Measurements from ENCODE around the gene CARMIL3. TPM values are rescaled to one million over a fixed set of nuclear protein-coding genes. Genes with fewer than 3 reads are reported as not detected.

The CARMIL3 gene
- polyA plus RNA-seq, 3 donors: 0.10 to 0.56 (median 0.52) TPM

GRCh38 chr14:24086193-24086955, 34.6 kb downstream of the CARMIL3 start:
- H3K27ac ChIP-seq (ENCODE audit: low read depth, low read length): no peak overlapping the region
- WGBS, 3 donors: 86 to 91% (median 90%) methylated on average over 3 of the region's 3 CpGs

- H3K27ac ChIP-seq (ENCODE audit: low read depth, low read length): no peak overlapping the region
- 75 to 88% (median 86%) methylated on average over 1 of the region's 1 CpG for WGBS, 3 donors
Measured at GRCh38 chr14:24087004-24087403, 35.2 kb downstream of the CARMIL3 start.

GRCh38 chr14:24088095-24088494, 36.3 kb downstream of the CARMIL3 start:
- WGBS, 3 donors: 75 to 94% (median 89%) methylated on average over 2 of the region's 2 CpGs
- no peak overlapping the region for H3K27ac ChIP-seq (ENCODE audit: low read depth, low read length)

GRCh38 chr14:24089890-24090289, 38.1 kb downstream of the CARMIL3 start:
- no peak overlapping the region for H3K27ac ChIP-seq (ENCODE audit: low read depth, low read length)
- WGBS, 3 donors: 75 to 88% (median 83%) methylated on average over 6 of the region's 6 CpGs

GRCh38 chr14:24092110-24092504, 40.3 kb downstream of the CARMIL3 start:
- H3K27ac ChIP-seq (ENCODE audit: low read depth, low read length): no peak overlapping the region

DNA sequence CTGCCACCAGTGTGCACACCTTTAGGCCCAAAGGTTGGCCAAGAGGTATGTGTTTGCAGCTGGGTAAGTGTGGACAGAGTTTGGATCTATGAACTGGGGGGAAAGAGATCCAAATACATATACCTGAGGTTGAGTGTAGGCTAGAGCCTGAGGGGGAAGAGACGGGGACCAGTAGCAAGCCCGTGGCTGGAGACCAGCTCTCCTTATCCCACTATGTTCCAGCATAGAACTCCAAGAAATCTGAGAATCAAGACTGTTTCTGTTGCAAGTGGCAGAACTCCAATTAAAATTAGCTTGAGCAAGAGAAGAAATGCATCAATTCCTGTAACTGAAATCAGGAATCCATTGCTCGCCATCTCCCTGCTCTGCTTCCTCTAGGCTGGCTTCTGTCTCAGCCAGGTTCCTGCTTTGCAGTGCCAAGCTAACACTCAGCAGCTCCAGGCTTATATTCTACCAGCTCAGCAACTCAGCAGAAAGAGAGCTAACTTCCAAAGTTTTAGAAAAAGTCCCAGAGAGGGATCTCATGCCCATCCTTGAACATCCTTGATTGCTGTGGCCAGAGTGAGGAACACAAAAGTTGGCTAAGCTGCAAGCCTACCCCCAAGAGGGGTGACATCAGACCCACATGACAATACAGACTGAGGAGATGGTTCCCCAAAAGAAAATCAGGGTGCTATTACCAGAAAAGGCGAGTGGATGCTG, 40.8 kb downstream of the CARMIL3 start:
- 69 to 80% (median 79%) methylated on average over 4 of the region's 4 CpGs for WGBS, 3 donors
- H3K27ac ChIP-seq (ENCODE audit: low read depth, low read length): no peak overlapping the region

DNA sequence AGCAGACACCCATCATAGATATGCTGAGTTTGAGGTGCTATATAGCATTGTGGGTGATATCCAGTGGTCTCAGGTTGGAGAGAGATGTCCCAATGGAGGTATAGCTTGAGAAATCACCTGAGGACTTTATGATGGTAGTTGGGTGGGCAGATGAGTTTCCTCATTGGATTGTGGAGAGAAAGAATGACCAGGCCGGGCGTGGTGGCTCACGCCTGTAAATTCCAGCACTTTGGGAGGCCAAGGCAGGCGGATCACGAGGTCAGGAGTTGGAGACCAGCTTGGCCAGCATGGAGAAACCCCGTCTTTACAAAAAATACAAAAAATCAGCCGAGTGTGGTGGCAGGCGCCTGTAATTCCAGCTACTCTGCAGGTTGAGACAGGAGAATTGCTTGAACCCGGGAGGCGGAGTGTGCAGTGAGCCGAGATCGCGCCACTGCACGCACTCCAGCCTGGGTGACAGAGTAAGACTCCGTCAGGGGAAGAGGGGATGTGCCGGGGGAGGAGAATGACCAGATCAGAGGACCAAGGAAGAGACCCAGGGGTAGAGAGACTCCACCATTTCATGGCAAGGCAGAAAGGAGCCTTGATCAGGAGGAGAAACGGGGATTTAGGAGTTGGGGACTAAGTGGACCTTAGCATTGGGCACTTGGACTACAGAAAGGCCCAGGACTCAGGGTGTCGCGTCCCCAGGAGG, 41.5 kb downstream of the CARMIL3 start:
- 80 to 83% (median 82%) methylated on average over 19 of the region's 19 CpGs for WGBS, 3 donors
- H3K27ac ChIP-seq (ENCODE audit: low read depth, low read length): no peak overlapping the region

- 0 to 1% (median 0%) methylated on average over 48 to 68 of the region's 68 CpGs for WGBS, 3 donors
- no peak within 1 kb of the TSS for H3K27ac ChIP-seq (ENCODE audit: low read depth, low read length)
Measured at GRCh38 chr14:24093901-24094840, 42.4 kb downstream of the CARMIL3 start, which contains the start of gene PCK2. TSS of gene PCK2 (plus strand) at chr14:24094311. CDS start at chr14:24094406, 95 bp downstream.

DNA sequence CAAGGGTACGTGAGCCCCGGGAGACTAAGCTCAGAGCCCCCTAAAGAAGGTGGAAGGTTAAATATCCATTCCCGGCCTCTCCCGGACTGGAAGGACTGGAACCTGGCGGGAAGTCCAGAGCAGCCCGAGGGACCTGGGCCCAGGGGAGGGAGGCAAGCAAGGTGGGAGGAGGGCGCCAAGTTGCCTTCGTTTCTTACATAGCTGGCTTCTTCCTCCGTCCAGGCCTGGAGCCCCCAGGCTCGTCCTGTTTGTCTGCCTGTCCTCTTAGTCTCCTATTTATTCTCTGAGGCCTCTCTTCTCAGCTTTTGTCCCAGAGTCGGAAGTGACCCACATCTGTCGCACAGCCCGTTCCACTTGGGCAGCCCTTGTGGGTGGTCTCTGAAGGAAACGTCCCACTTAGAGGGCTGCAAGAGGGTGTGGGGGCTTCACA, 43.0 kb downstream of the CARMIL3 start:
- 6 to 8% (median 8%) methylated on average over 14 of the region's 14 CpGs for WGBS, 3 donors
- no peak overlapping the region for H3K27ac ChIP-seq (ENCODE audit: low read depth, low read length)

DNA sequence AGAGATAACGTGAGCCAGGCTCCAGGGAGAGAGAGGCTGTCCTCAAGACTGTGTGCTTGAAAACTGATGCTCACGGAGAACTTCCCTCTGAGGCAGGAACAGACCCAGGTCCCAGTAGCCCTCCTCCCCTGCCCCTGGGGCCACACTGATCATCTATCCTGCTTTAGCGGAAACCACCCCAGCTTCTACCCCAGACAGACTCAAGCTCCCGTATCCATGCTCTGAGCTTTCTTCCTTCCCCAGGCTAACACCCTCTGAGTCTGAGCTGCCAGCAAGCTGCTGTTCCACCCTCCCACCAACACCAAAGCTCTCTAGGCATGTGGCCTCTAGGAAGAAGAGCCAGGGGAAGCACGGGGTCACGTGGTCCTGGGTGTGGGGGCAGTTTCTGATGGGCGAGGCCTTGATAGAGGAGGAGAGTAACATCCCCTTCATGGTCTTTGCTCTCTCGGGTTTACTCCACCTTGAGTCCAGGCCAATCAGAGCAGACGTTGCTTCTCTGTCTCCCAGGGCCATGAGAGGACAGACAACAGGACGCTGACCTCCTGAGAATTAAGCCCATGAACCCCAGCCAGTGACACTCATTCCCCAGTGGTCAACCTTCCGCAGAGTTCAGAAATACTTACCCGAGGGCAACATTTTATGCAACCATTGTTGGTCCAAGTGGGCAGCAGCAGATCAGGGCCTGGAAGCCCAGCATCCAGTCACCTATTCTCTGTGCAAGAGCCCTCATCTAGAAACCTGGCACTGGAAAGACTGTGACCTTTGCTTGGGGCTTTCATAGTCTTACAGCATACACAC, 43.7 kb downstream of the CARMIL3 start:
- 34 to 39% (median 37%) methylated on average over 12 of the region's 12 CpGs for WGBS, 3 donors
- no peak overlapping the region for H3K27ac ChIP-seq (ENCODE audit: low read depth, low read length)

GRCh38 chr14:24096545-24097181, 44.9 kb downstream of the CARMIL3 start:
- 92 to 97% (median 95%) methylated on average over 8 of the region's 8 CpGs for WGBS, 3 donors
- H3K27ac ChIP-seq (ENCODE audit: low read depth, low read length): no peak overlapping the region

DNA sequence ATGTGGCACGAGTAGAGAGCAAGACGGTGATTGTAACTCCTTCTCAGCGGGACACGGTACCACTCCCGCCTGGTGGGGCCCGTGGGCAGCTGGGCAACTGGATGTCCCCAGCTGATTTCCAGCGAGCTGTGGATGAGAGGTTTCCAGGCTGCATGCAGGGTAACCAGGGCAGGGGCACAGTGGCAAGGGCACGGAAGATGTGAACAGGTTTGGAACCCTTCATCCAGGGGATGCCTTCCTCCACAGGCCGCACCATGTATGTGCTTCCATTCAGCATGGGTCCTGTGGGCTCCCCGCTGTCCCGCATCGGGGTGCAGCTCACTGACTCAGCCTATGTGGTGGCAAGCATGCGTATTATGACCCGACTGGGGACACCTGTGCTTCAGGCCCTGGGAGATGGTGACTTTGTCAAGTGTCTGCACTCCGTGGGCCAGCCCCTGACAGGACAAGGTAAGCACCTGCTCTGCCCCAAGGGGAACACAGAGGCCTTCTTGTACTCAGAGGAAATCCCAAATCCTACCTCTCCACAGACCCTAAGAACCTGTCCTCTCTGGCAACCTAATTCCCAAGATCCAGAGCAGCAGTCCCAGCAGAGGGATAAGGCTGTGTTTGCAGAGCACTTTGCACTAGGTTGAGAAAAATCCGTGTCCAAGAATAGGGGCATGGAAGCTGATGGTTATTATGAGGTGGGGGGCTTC, 46.6 kb downstream of the CARMIL3 start:
- 92 to 95% (median 94%) methylated on average over 16 of the region's 16 CpGs for WGBS, 3 donors
- no peak overlapping the region for H3K27ac ChIP-seq (ENCODE audit: low read depth, low read length)

DNA sequence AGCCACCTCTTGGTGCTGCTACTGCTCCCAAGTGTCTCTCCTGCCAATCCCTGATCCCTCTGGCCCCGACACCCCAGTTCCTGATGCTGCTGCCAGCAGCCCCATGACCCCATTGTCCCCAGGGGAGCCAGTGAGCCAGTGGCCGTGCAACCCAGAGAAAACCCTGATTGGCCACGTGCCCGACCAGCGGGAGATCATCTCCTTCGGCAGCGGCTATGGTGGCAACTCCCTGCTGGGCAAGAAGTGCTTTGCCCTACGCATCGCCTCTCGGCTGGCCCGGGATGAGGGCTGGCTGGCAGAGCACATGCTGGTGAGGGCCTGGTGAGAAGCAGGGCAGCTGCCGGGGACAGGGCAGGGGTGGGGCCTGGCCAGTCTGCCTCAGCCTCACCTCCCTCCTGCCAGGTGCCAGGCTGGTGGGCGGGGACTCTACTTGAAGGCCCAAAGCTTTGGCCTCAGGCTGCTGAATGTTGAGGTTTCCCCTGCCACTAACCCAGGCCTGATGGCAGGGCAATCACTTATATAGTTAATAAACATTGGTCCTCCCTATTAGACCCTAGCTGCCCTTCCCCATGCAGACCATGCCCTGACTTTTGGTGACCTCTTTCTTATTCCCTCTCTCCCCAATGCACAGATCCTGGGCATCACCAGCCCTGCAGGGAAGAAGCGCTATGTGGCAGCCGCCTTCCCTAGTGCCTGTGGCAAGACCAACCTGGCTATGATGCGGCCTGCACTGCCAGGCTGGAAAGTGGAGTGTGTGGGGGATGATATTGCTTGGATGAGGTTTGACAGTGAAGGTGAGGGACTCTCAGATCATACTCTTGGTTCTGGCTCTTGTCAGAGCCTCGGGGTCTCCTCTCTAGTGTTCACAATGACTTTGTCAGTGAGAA, 47.4 kb downstream of the CARMIL3 start:
- no peak overlapping the region for H3K27ac ChIP-seq (ENCODE audit: low read depth, low read length)
- WGBS, 3 donors: 44 to 88% (median 73%) methylated on average over 17 of the region's 17 CpGs

DNA sequence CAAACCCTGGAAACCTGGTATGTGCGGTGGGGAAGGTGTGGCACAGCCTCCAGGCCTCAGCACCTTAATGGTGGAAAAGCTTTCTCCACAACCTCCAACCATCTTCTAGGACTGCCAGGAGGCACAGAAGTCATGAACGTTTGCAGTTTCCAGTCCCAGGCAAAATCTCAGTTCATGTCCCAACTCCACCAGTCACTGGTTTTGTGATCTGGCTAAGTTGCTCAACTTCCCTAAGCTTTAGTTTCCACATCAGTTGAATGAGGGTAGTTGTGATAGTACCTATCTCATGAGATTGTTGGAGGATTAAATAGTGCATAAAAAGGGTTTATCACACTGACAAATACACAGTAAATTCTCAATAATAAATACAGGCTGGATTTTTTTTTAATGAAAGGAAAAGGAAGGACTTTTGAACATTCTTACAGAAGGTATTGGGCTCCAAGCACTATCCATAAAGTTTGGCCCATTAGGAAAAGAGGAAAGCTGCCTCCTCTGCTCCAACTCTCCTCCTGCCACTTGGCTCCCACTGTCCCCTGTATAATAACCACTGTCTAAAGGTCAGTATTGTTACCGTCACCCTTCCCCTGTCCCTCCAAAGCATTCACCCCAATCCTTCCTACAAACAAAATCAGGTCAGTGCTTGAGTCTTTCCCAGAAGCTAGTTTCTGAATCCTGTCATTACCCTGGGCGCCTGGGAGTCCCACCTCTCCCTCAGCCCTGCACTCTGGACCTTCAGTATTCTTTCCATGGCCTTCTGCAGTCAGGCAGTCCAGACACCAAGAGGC, 48.6 kb downstream of the CARMIL3 start:
- H3K27ac ChIP-seq (ENCODE audit: low read depth, low read length): no peak overlapping the region
- 80 to 81% (median 80%) methylated on average over 4 of the region's 4 CpGs for WGBS, 3 donors

GRCh38 chr14:24100982-24101494, 49.2 kb downstream of the CARMIL3 start:
- WGBS, 3 donors: 81 to 94% (median 91%) methylated on average over 3 of the region's 3 CpGs
- no peak overlapping the region for H3K27ac ChIP-seq (ENCODE audit: low read depth, low read length)

All from adipose tissue (tissue), 3 donors.